ENCODE measurements around the gene CNTN5.

DNA sequence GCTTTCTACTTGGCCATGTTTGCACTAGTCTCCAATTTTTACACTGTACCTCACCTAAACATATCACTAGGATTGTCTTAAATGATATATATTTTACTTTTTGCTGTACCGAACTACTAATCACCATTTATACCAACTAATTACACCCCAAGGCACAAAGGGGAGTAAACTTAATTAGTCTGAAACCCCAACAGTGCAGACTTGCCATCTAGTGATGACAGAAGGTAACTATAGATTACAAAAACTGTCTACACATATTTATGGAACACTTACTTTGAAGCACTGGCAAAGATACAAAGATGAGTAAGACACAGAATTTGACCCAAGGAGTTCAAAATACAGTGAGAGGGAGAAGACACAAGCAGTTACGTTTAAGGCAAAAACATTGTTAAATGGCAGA, 139.7 kb downstream of the CNTN5 start:
- TF ChIP-seq, protein P1, sequence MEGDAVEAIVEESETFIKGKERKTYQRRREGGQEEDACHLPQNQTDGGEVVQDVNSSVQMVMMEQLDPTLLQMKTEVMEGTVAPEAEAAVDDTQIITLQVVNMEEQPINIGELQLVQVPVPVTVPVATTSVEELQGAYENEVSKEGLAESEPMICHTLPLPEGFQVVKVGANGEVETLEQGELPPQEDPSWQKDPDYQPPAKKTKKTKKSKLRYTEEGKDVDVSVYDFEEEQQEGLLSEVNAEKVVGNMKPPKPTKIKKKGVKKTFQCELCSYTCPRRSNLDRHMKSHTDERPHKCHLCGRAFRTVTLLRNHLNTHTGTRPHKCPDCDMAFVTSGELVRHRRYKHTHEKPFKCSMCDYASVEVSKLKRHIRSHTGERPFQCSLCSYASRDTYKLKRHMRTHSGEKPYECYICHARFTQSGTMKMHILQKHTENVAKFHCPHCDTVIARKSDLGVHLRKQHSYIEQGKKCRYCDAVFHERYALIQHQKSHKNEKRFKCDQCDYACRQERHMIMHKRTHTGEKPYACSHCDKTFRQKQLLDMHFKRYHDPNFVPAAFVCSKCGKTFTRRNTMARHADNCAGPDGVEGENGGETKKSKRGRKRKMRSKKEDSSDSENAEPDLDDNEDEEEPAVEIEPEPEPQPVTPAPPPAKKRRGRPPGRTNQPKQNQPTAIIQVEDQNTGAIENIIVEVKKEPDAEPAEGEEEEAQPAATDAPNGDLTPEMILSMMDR (IDR thresholded peaks at IDR 0.05): no peak
- no peak for TF ChIP-seq EP300 (IDR thresholded peaks at IDR 0.05; ENCODE audit: borderline replicate concordance in 1 of 2, low read depth in 1 of 2, low read length in 1 of 2)
- no peak for TF ChIP-seq MAX (IDR thresholded peaks at IDR 0.05; ENCODE audit: low read depth)
- no peak for TF ChIP-seq JUND (IDR thresholded peaks at IDR 0.05)
- no peak for TF ChIP-seq MEF2A (IDR thresholded peaks at IDR 0.05; ENCODE audit: borderline replicate concordance, low read depth)
- TF ChIP-seq RCOR1 (IDR thresholded peaks at IDR 0.05; ENCODE audit: low read length): no peak
- no peak for TF ChIP-seq IRF3 (IDR thresholded peaks at IDR 0.05; ENCODE audit: low read depth, low read length)
- TF ChIP-seq SIN3A (IDR thresholded peaks at IDR 0.05; ENCODE audit: borderline replicate concordance, low read depth, low read length): no peak
- no peak for TF ChIP-seq RAD21 (IDR thresholded peaks at IDR 0.05; ENCODE audit: low read length)
- no peak for TF ChIP-seq EZH2phosphoT487 (IDR thresholded peaks at IDR 0.05; ENCODE audit: borderline replicate concordance, low read depth)
- no peak for TF ChIP-seq POLR2AphosphoS5 (IDR thresholded peaks at IDR 0.05; ENCODE audit: low read depth, low read length)
- TF ChIP-seq YY1 (IDR thresholded peaks at IDR 0.05; ENCODE audit: low read depth): no peak

All from SK-N-SH (cell line).